Measurements from ENCODE around the gene ZNF669. TPM values are rescaled to one million over a fixed set of nuclear protein-coding genes. Genes with fewer than 3 reads are reported as not detected.

Gene ZNF669
- total RNA-seq, 1 experiment from 2014 or later: 19.5 TPM

- no peaks in the 10 kb centered on the region for H3K9me3 ChIP-seq (ENCODE audit: control insufficient read depth, low read depth, low read length)
- H2BK5ac ChIP-seq (ENCODE audit: insufficient read length, low read length): no peak overlapping the region
- H3K4me2 ChIP-seq (ENCODE audit: insufficient read depth, insufficient read length, low read length): no peak overlapping the region
- Mint-ChIP-seq H3K4me1 (peaks cover 26 to 28% of the 10 kb centered on the region in 2 experiments), H3K27ac (no peak overlapping the region), H3K4me3 (no peak overlapping the region), H3K9me3 (peaks cover 0 to 2% of the 10 kb centered on the region in 2 experiments; a peak in 2 of 5 replicates), H3K27me3 (ENCODE audit: low read depth) (peaks cover 32% of the 10 kb centered on the region), H3K36me3 (ENCODE audit: insufficient read depth in 1 of 3, low read depth in 3 of 3) (peaks cover 0 to 8% (median 6%) of the 10 kb centered on the region in 3 experiments; a peak in 6 of 7 replicates)
- peaks cover 4% of the 10 kb centered on the region; the same call in 1 of the 2 replicates for H3K79me2 ChIP-seq (ENCODE audit: insufficient read depth, low read length)
- no peak overlapping the region for H2BK15ac ChIP-seq (ENCODE audit: low read depth, low read length)
- H3T11ph ChIP-seq (ENCODE audit: low read length): no peak overlapping the region
- no peak overlapping the region for H2AFZ ChIP-seq (ENCODE audit: low read length)
- no peak overlapping the region for H3K18ac ChIP-seq (ENCODE audit: insufficient read length, low read depth, low read length)
- no peak overlapping the region for H3K23ac ChIP-seq (ENCODE audit: insufficient read length, low read depth, low read length)
- H3K4ac ChIP-seq (ENCODE audit: low read depth, low read length): no peak overlapping the region
- no peak for TF ChIP-seq CTCF (conservative IDR thresholded peaks at IDR 0.05)
- no peak overlapping the region for H2BK20ac ChIP-seq (ENCODE audit: low read depth, low read length, poor library complexity, severe bottlenecking)
- H2BK12ac ChIP-seq (ENCODE audit: insufficient read length, low read depth, low read length): no peak overlapping the region
- H3K4me1 ChIP-seq (ENCODE audit: insufficient read depth, low read length): peaks cover 6% of the 10 kb centered on the region; the same call in 1 of the 2 replicates
- H4K20me1 ChIP-seq (ENCODE audit: control insufficient read depth, insufficient read depth, insufficient read length): no peaks in the 10 kb centered on the region
- no peak overlapping the region for H4K91ac ChIP-seq (ENCODE audit: insufficient read length, low read depth, low read length)
- no peak overlapping the region for H3K27ac ChIP-seq (ENCODE audit: insufficient read length, low read depth, low read length)
- H2AK5ac ChIP-seq (ENCODE audit: insufficient read length, low read length): no peak overlapping the region
- H3K9ac ChIP-seq (ENCODE audit: extremely low read depth, insufficient read length, low read length): no peak overlapping the region
- no peak overlapping the region for H3K56ac ChIP-seq (ENCODE audit: insufficient read length, low read depth, low read length)
- no peak overlapping the region for H4K8ac ChIP-seq (replicated peaks; ENCODE audit: insufficient read length, low read depth, low read length)
- no peaks in the 10 kb centered on the region for H3K79me1 ChIP-seq (ENCODE audit: insufficient read depth, low read depth, low read length, poor library complexity, severe bottlenecking)
- no peak overlapping the region for H3K14ac ChIP-seq (ENCODE audit: insufficient read depth, low read length)
- peaks cover 4% of the 10 kb centered on the region; the same call in 1 of the 2 replicates for H3K27me3 ChIP-seq (ENCODE audit: insufficient read depth, low read length)
- no peak overlapping the region for H4K5ac ChIP-seq (ENCODE audit: insufficient read length, low read depth, low read length)
- no peak overlapping the region for H2BK120ac ChIP-seq (ENCODE audit: low read depth, low read length, poor library complexity, severe bottlenecking)
- H3K23me2 ChIP-seq (ENCODE audit: insufficient read length, low read depth, low read length, poor library complexity, severe bottlenecking): peaks cover 8% of the 10 kb centered on the region
- DNase-seq: no peak
- WGBS (ENCODE audit: extremely low coverage, insufficient read length, low lambda C conversion rate): no CpG with 5 or more reads among the region's 7 CpGs
Observed at GRCh38 chr1:247107694-247108093, 3.5 kb upstream of the ZNF669 start.

Data from H9 (cell line).